ENCODE results near the gene PDE4B. TPM values are rescaled to one million over a fixed set of nuclear protein-coding genes. Genes with fewer than 3 reads are reported as not detected.

PDE4B gene
- total RNA-seq, 2 experiments from 2014 or later, result 2.4 to 3.1 TPM

- Histone ChIP-seq H3K4me3 (ENCODE audit: low read depth, low read length, poor library complexity, severe bottlenecking) (no peak overlapping the region), H2AFZ (ENCODE audit: low read length) (no peak overlapping the region), H3K4me1 (ENCODE audit: insufficient read depth, low read length, poor library complexity, severe bottlenecking) (no peaks in the 10 kb centered on the region), H4K20me1 (ENCODE audit: insufficient read depth, low read length) (no peaks in the 10 kb centered on the region), H3K9me2 (ENCODE audit: insufficient read depth, low read length) (no peaks in the 10 kb centered on the region), H3K4me2 (ENCODE audit: low read length) (no peak overlapping the region), H3K9me3 (ENCODE audit: low read length) (no peaks in the 10 kb centered on the region), H3K27ac (ENCODE audit: low read depth, low read length, poor library complexity, severe bottlenecking) (no peak overlapping the region), H3K79me2 (ENCODE audit: insufficient read depth, low read depth, low read length) (no peaks in the 10 kb centered on the region), H3K36me3 (ENCODE audit: insufficient read depth, low read length) (no peaks in the 10 kb centered on the region)
- POLR2A ChIA-PET, result interaction anchor here (0.9 kb wide), 1 partner anchor 8 kb away, joined by 3 read pairs; no protein-coding TSS in a partner anchor
- intact Hi-C loops (cut with micrococcal nuclease; ENCODE audit: unreplicated experiment), result no loop called here
- no TSS peak for BruUV-seq (replicated peaks)
- TF ChIP-seq EZH2phosphoT487 (IDR thresholded peaks at IDR 0.05; ENCODE audit: borderline replicate concordance, low read depth, low read length) (no peak), CTCF (conservative IDR thresholded peaks at IDR 0.05; ENCODE audit: low read length) (no peak)
- DNase-seq (ENCODE audit: low spot score), result no peak
- CTCF ChIA-PET (ENCODE audit: unreplicated experiment), result no interaction called here
Measured at GRCh38 chr1:65946376-65946775, 153.7 kb downstream of the PDE4B start.

- Histone ChIP-seq H2AFZ (ENCODE audit: low read length) (no peak overlapping the region), H3K9me3 (ENCODE audit: low read length) (no peaks in the 10 kb centered on the region), H3K4me2 (ENCODE audit: low read length) (no peak overlapping the region), H3K27ac (ENCODE audit: low read depth, low read length, poor library complexity, severe bottlenecking) (no peak overlapping the region), H3K4me3 (ENCODE audit: low read depth, low read length, poor library complexity, severe bottlenecking) (no peak overlapping the region), H3K9me2 (ENCODE audit: insufficient read depth, low read length) (no peaks in the 10 kb centered on the region), H3K4me1 (ENCODE audit: insufficient read depth, low read length, poor library complexity, severe bottlenecking) (no peaks in the 10 kb centered on the region), H3K36me3 (ENCODE audit: insufficient read depth, low read length) (no peaks in the 10 kb centered on the region), H3K79me2 (ENCODE audit: insufficient read depth, low read depth, low read length) (no peaks in the 10 kb centered on the region), H4K20me1 (ENCODE audit: insufficient read depth, low read length) (no peaks in the 10 kb centered on the region)
- no TSS peak for BruUV-seq (replicated peaks)
- intact Hi-C loops (cut with micrococcal nuclease; ENCODE audit: unreplicated experiment), result no loop called here
- no peak for DNase-seq (ENCODE audit: low spot score)
- ChIA-PET CTCF (ENCODE audit: unreplicated experiment) (no interaction called here), POLR2A (interaction anchor here (0.9 kb wide), 1 partner anchor 8 kb away, joined by 3 read pairs; no protein-coding TSS in a partner anchor)
- no peak for TF ChIP-seq CTCF (conservative IDR thresholded peaks at IDR 0.05; ENCODE audit: low read length)
- no peak for TF ChIP-seq EZH2phosphoT487 (IDR thresholded peaks at IDR 0.05; ENCODE audit: borderline replicate concordance, low read depth, low read length)
Measured at GRCh38 chr1:65946960-65947359, 154.3 kb downstream of the PDE4B start.

- intact Hi-C loops (cut with micrococcal nuclease; ENCODE audit: unreplicated experiment), result no loop called here
Measured at GRCh38 chr1:65948609-65949229, 156.0 kb downstream of the PDE4B start.

More at GRCh38 chr1:65948609-65949229, 156.0 kb downstream of the PDE4B start:
- no TSS peak for BruUV-seq (replicated peaks)
- Histone ChIP-seq H3K36me3 (ENCODE audit: insufficient read depth, low read length) (no peaks in the 10 kb centered on the region), H3K4me2 (ENCODE audit: low read length) (no peak overlapping the region), H3K4me1 (ENCODE audit: insufficient read depth, low read length, poor library complexity, severe bottlenecking) (no peaks in the 10 kb centered on the region), H3K9me3 (ENCODE audit: low read length) (no peaks in the 10 kb centered on the region), H3K4me3 (ENCODE audit: low read depth, low read length, poor library complexity, severe bottlenecking) (no peak overlapping the region), H4K20me1 (ENCODE audit: insufficient read depth, low read length) (no peaks in the 10 kb centered on the region), H2AFZ (ENCODE audit: low read length) (no peak overlapping the region), H3K9me2 (ENCODE audit: insufficient read depth, low read length) (no peaks in the 10 kb centered on the region), H3K79me2 (ENCODE audit: insufficient read depth, low read depth, low read length) (no peaks in the 10 kb centered on the region), H3K27ac (ENCODE audit: low read depth, low read length, poor library complexity, severe bottlenecking) (no peak overlapping the region)
- CTCF ChIA-PET (ENCODE audit: unreplicated experiment), result no interaction called here
- no peak for DNase-seq (ENCODE audit: low spot score)
- 0 out of 2 replicates have a peak, but pooled peaks have one; percentile 16 for TF ChIP-seq CTCF (conservative IDR thresholded peaks at IDR 0.05; ENCODE audit: low read length)
- TF ChIP-seq EZH2phosphoT487 (IDR thresholded peaks at IDR 0.05; ENCODE audit: borderline replicate concordance, low read depth, low read length), result no peak
- POLR2A ChIA-PET, result no interaction called here
